Right cardiac atrium (tissue), 5 donors: Measurements from ENCODE around the gene SYCE1L. TPM values are rescaled to one million over a fixed set of nuclear protein-coding genes. Genes with fewer than 3 reads are reported as not detected.
A peak's percentile ranks its signal among the peaks of the same experiment; 100 is the strongest.
"Not testable (repeated sequence)": the region's sequence is repeated elsewhere in the genome, so short reads cannot be mapped to it uniquely, and the experiment has no call there.

ENCODE experiments used
- ATAC-seq, 2 donors: fragments of 200-7000 bp; cut with Tn5 transposase; one replicate each; pipeline versions ENCODE4 v1.8.0 to v1.9.1; 2020; ENCODE audit warnings: moderate library complexity in 2 of 2, mild to moderate bottlenecking in 1 of 2
- DNase-seq, 3 donors: peaks; one replicate each; pipeline ENCODE4 v3.0.0-alpha.2; 2020
- H3K27ac ChIP-seq: one replicate; pipeline ENCODE4 v1.5.1; 2013; ENCODE audit warnings: mild to moderate bottlenecking, low read length, control low read depth, moderate library complexity
- H3K27me3 ChIP-seq: one replicate; pipeline ENCODE4 v1.6.1; 2013; ENCODE audit not compliant: control insufficient read depth, insufficient read depth
- H3K4me1 ChIP-seq: one replicate; pipeline ENCODE4 v1.6.1; 2013; ENCODE audit warnings: low read length; ENCODE audit not compliant: control insufficient read depth, insufficient read depth
- H3K4me3 ChIP-seq: one replicate; pipeline ENCODE4 v1.5.1; 2013; ENCODE audit warnings: low read length, control low read depth
- H3K9me3 ChIP-seq: one replicate; pipeline ENCODE4 v1.6.1; 2013; ENCODE audit warnings: low read length; ENCODE audit not compliant: control insufficient read depth
- WGBS: extraction: QIAGEN DNeasy Blood & Tissue Kit; methylation state at CpG from one replicate; pipeline ENCODE4 v1.1.7; 2013; 5-methylcytosine and 5-hydroxymethylcytosine counted together
- intact Hi-C, 4 donors: fragments of 100-400 bp; cut with DNase I; formaldehyde crosslinking; loops; one replicate each; pipeline versions ENCODE4 v1.11.0 to v1.14.0; 2022 to 2023
- long read RNA-seq, 4 donors: library from polyadenylated mRNA; unstranded; transcript quantifications; one replicate each; pipeline ENCODE4 v2.0.0, GENCODE V29; 2020 to 2021
- polyA plus RNA-seq: library from polyadenylated mRNA; stranded (reverse); fragments of 200-250 nt; gene quantifications from one replicate; pipeline ENCODE4 v1.2.3, GENCODE V29; 2013
- total RNA-seq, 4 donors: library from RNA; stranded (reverse); fragmentation: NEBNext Ultra II Directional; extraction: Animal tissue kit (Norgen Biotek cat#: 25700); gene quantifications; one replicate each; pipeline ENCODE4 v1.2.1, GENCODE V29; 2021
- donor health status: healthy with polysubstance abuse.
- donor health status: DM: no; HTN: yes; CAD: no.
- donor health status: DM: no; HTN: no; CAD: no.
- donor health status: DM: no; HTN: yes; CAD: no; lungs with severe emphysema.
- donor health status: DM: yes; HTN: yes; CAD: no.

The SYCE1L gene
- total RNA-seq (1 to 10 TPM; 2.2 to 4.5 (median 3.4) TPM), polyA plus RNA-seq (0.70 TPM)
- long read RNA-seq, donor 1, partial matches to known transcripts, result 1 of 2 reads
- long read RNA-seq, donor 1, other reads (novel, unspliced or antisense), result 1 of 2 reads
- long read RNA-seq, donor 2, partial matches to known transcripts, result 2 of 7 reads
- long read RNA-seq, donor 2, other reads (novel, unspliced or antisense), result 5 of 7 reads
- long read RNA-seq, donor 3, partial matches to known transcripts, result 2 of 12 reads
- long read RNA-seq, donor 3, other reads (novel, unspliced or antisense), result 10 of 12 reads
- long read RNA-seq, donor 4, partial matches to known transcripts, result 1 of 3 reads
- long read RNA-seq, donor 4, other reads (novel, unspliced or antisense), result 0 of 3 reads

DNA sequence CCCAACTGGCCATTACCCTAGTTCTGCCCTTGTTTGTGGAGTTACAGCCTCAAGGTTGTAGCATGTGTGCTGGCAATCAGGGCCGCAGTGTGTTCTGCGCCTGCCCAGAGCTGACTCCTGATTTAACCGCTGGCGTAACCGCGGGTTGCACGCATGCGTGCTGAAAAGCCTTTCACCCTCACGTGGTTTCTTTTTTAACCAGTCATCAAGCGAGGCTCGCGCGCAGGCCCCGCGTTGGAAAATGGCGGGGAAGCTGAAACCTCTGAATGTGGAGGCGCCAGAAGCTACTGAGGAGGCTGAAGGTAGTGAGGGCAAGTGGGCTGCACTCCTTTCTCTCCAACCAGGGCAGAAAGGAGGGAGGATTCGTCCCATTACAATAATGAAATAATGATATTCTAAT lies at the start of gene SYCE1L:
SYCE1L (plus strand) TSS at position 198 of the 400 bp plus-strand sequence; CDS start at position 242, 44 bp downstream.
- no peak for DNase-seq

GRCh38 chr16:77157346-77158058 lies 41.7 kb upstream of the SYCE1L start:
- DNase-seq (no peak), ATAC-seq (peak; percentile 45 to 48)
- intact Hi-C loops, result no loop called here
- no peaks in the 10 kb centered on the region for H3K27me3 ChIP-seq
- H3K9me3 ChIP-seq, result no peaks in the 10 kb centered on the region
- no peak overlapping the region for H3K27ac ChIP-seq
- no peak overlapping the region for H3K4me3 ChIP-seq
- H3K4me1 ChIP-seq, result no peaks in the 10 kb centered on the region
- 25% methylated on average over 3 of the region's 3 CpGs for WGBS

More for the DNA sequence above, at the start of gene SYCE1L:
- no peak within 1 kb of the TSS for H3K4me3 ChIP-seq
- no peak within 1 kb of the TSS for H3K27ac ChIP-seq
- no peaks in the 10 kb centered on the region for H3K9me3 ChIP-seq
- ATAC-seq, result no peak
- H3K4me1 ChIP-seq, result no peaks in the 10 kb centered on the region
- 96% methylated on average over 18 of the region's 18 CpGs for WGBS
- H3K27me3 ChIP-seq, result no peaks in the 10 kb centered on the region
- intact Hi-C loops, result no loop called here

- H3K27ac ChIP-seq, result no peak overlapping the region
- no peaks in the 10 kb centered on the region for H3K27me3 ChIP-seq
- H3K4me3 ChIP-seq, result no peak overlapping the region
- intact Hi-C loops, result no loop called here
- DNase-seq, result no peak
- no peak for ATAC-seq
- no peaks in the 10 kb centered on the region for H3K4me1 ChIP-seq
- no peaks in the 10 kb centered on the region for H3K9me3 ChIP-seq
- 83% methylated on average over 6 of the region's 6 CpGs for WGBS
Observed at GRCh38 chr16:77158293-77158692, 40.9 kb upstream of the SYCE1L start.

DNA sequence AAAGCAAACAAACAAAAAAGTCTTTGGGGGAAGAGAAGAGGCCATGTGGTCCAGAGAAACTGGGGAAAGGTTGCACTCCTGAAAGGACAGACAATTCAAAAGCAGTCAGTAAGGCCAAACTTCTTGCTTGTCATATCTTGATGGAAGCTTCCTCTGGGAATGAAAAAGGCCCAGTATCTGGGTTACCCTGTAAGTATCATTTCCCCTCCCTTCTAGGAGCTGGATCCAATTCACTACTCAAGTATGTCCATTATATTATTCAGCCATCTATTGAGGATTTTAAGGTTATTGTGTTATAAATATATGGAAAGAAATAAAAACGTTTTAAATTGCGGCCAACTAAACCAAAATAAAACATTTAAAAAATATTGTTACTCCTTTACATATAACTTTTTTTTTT lies 34.2 kb upstream of the SYCE1L start:
- DNase-seq, result no peak
- no peak for ATAC-seq
- Histone ChIP-seq H3K9me3 (no peaks in the 10 kb centered on the region), H3K27me3 (no peaks in the 10 kb centered on the region), H3K4me1 (no peaks in the 10 kb centered on the region), H3K27ac (no peak overlapping the region), H3K4me3 (no peak overlapping the region)
- WGBS, result 80% methylated on average over 2 of the region's 2 CpGs
- intact Hi-C loops, result no loop called here

- WGBS, result 72% methylated on average over 9 of the region's 9 CpGs
- intact Hi-C loops, result not testable (repeated sequence)
Observed at GRCh38 chr16:77165536-77166236, 33.5 kb upstream of the SYCE1L start.

DNA sequence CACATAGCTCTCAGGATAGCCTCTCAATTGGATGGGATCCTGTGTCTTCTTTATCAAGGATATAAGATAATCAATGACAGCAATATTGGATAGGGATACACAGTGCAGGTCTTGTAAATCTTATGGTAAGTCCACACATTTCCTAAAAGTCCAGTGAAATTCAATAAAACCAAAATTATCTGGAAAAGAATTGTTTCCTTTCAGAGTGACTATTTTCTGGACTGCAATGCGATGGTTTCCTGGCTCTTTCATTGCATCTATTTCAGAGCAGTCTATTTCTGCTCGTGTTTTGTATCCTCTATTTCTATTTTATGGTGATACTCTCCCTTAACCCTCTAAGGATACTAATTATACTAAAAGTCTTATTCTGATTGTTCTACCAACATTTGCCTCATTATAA lies 32.5 kb upstream of the SYCE1L start:
- intact Hi-C loops, result no loop called here
- ATAC-seq (no peak), DNase-seq (no peak)
- no peaks in the 10 kb centered on the region for H3K9me3 ChIP-seq
- H3K4me3 ChIP-seq, result no peak overlapping the region
- no peaks in the 10 kb centered on the region for H3K27me3 ChIP-seq
- WGBS, result 40% methylated on average over 2 of the region's 2 CpGs
- no peak overlapping the region for H3K27ac ChIP-seq
- no peaks in the 10 kb centered on the region for H3K4me1 ChIP-seq

More at GRCh38 chr16:77165536-77166236, 33.5 kb upstream of the SYCE1L start:
- not testable (repeated sequence) for H3K27ac ChIP-seq, H3K4me3 ChIP-seq, H3K9me3 ChIP-seq, H3K27me3 ChIP-seq, H3K4me1 ChIP-seq, ATAC-seq, DNase-seq

GRCh38 chr16:77168901-77169300 lies 30.3 kb upstream of the SYCE1L start:
- WGBS, result 73% methylated on average over 4 of the region's 4 CpGs
- ATAC-seq (no peak), DNase-seq (no peak)

DNA sequence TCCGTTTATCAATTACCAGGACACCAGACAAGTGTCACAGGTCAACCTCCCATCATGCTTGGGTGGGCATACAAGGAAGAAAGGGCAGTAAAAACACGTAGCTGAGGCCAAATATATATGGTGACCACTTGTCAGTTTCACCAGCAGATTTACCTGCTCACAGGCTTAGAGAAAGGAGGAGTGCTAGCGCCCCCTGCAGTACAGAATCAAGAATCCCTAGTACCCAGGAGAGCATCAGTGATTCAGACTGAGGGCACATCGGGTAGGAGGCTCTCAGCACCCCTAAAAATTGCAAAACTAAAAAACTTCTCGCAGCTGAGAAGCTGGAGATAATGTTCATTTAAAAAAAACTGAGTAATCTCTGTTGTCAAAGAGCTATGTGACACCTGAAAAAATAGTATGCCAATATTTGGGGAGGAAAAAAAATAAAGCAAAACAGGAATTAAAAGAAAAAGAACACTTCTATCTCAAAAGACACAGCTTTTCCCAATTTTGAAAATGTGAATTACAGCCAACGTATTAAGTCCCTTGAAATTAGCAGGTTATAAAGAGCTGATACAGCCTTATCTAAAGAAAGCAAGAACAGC lies 29.5 kb upstream of the SYCE1L start:
- Histone ChIP-seq H3K4me3 (no peak overlapping the region), H3K9me3 (no peaks in the 10 kb centered on the region), H3K27me3 (no peaks in the 10 kb centered on the region), H3K27ac (no peak overlapping the region), H3K4me1 (no peaks in the 10 kb centered on the region)
- ATAC-seq (peak in 1 of 2 donors; percentile 47), DNase-seq (peak in 1 of 3 donors; percentile 39)
- intact Hi-C loops, result loop anchor here in 3 of 4 donors (5.0 to 10.0 kb wide), 3 partner anchors 515 to 1382 kb away; no protein-coding TSS in a partner anchor
- whole genome bisulfite sequencing, result 13% methylated on average over 6 of the region's 6 CpGs

More at GRCh38 chr16:77168901-77169300, 30.3 kb upstream of the SYCE1L start:
- Histone ChIP-seq H3K9me3 (no peaks in the 10 kb centered on the region), H3K4me3 (no peak overlapping the region), H3K27ac (no peak overlapping the region), H3K4me1 (no peaks in the 10 kb centered on the region), H3K27me3 (no peaks in the 10 kb centered on the region)
- intact Hi-C loops, result no loop called here

- intact Hi-C loops, result loop anchor here in 3 of 4 donors (5.0 to 10.0 kb wide), 3 partner anchors 516 to 1384 kb away; no protein-coding TSS in a partner anchor
- no peaks in the 10 kb centered on the region for H3K27me3 ChIP-seq
- no peaks in the 10 kb centered on the region for H3K9me3 ChIP-seq
- H3K27ac ChIP-seq, result no peak overlapping the region
- H3K4me3 ChIP-seq, result no peak overlapping the region
- WGBS, result 46% methylated on average over 4 of the region's 4 CpGs
- no peak for DNase-seq
- no peak for ATAC-seq
- H3K4me1 ChIP-seq, result no peaks in the 10 kb centered on the region
Observed at GRCh38 chr16:77170805-77171204, 28.4 kb upstream of the SYCE1L start.

- H3K4me3 ChIP-seq, result no peak overlapping the region
- WGBS, result 50% methylated on average over 5 of the region's 5 CpGs
- H3K4me1 ChIP-seq, result no peaks in the 10 kb centered on the region
- no peak overlapping the region for H3K27ac ChIP-seq
- no peaks in the 10 kb centered on the region for H3K27me3 ChIP-seq
- intact Hi-C loops, result loop anchor here in 3 of 4 donors (5.0 to 10.0 kb wide), 3 partner anchors 517 to 1385 kb away; no protein-coding TSS in a partner anchor
- ATAC-seq (peak in 1 of 2 donors; percentile 74), DNase-seq (no peak)
- no peaks in the 10 kb centered on the region for H3K9me3 ChIP-seq
Observed at GRCh38 chr16:77171745-77172635, 27.2 kb upstream of the SYCE1L start.
